Transverse colon (tissue), 4 donors: Measurements from ENCODE around the gene OSCP1. TPM values are rescaled to one million over a fixed set of nuclear protein-coding genes. Genes with fewer than 3 reads are reported as not detected.

Experiments
- DNase-seq: peaks from one replicate; pipeline ENCODE4 v3.0.0-alpha.2; 2019
- H3K27ac ChIP-seq, 4 donors: fragments of 200-600 bp; sonication (generic); 2 replicates each; pipeline ENCODE4 v1.5.1; 2016 to 2018; ENCODE audit warnings: inconsistent platforms in 4 of 4
- H3K27me3 ChIP-seq: fragments of 200-600 bp; sonication (generic); 2 replicates; pipeline ENCODE4 v1.5.1; 2017; ENCODE audit warnings: inconsistent platforms
- H3K36me3 ChIP-seq, 4 donors: fragments of 200-600 bp; sonication (generic); 2 replicates each; pipeline ENCODE4 v1.5.1; 2017 to 2019; ENCODE audit warnings: inconsistent platforms in 4 of 4
- H3K4me1 ChIP-seq, 4 donors: fragments of 200-600 bp; sonication (generic); 2 replicates each; pipeline ENCODE4 v1.5.1; 2017 to 2020; ENCODE audit warnings: inconsistent platforms in 4 of 4
- H3K4me3 ChIP-seq, 4 donors: fragments of 200-600 bp; sonication (generic); 1 replicate in 1 of 4; 2 replicates in 3 of 4; pipeline versions ENCODE4 v1.5.1 to v1.6.1; 2017 to 2019; ENCODE audit warnings: inconsistent platforms in 4 of 4
- H3K9me3 ChIP-seq, 2 donors: fragments of 200-600 bp; sonication (generic); 2 replicates each; pipeline ENCODE4 v1.5.1; 2017 to 2019; ENCODE audit warnings: inconsistent platforms in 2 of 2
- CTCF ChIP-seq, 5 experiments: fragments of 200-600 bp in 3 of 5; fragments of 450-650 bp in 2 of 5; sonication (generic) in 3 of 5; IDR thresholded peaks; 1 replicate in 2 of 5; 2 replicates in 3 of 5; pipeline ENCODE4 v1.5.1; 2016 to 2017; ENCODE audit warnings: antibody characterized with exemption in 5 of 5, inconsistent platforms in 3 of 5, mild to moderate bottlenecking in 2 of 5, moderate library complexity in 1 of 5
- EP300 ChIP-seq: sonication (generic); formaldehyde crosslinking; IDR thresholded peaks from one replicate; pipeline ENCODE4 v1.6.1; 2017; ENCODE audit warnings: antibody characterized with exemption, low read depth
- POLR2A ChIP-seq: fragments of 450-650 bp; IDR thresholded peaks from one replicate; pipeline ENCODE4 v1.6.1; 2016; ENCODE audit warnings: antibody characterized with exemption, mild to moderate bottlenecking, moderate library complexity
- POLR2AphosphoS5 ChIP-seq, 3 donors: sonication (generic); formaldehyde crosslinking; IDR thresholded peaks; one replicate each; pipeline ENCODE4 v1.6.1; 2016; ENCODE audit warnings: antibody characterized with exemption in 3 of 3
- WGBS, 2 donors: methylation state at CpG; one replicate each; pipeline ENCODE4 v1.1.5; 2018; ENCODE audit warnings: low coverage in 1 of 2; 5-methylcytosine and 5-hydroxymethylcytosine counted together
- in situ Hi-C, 4 donors: fragments of 200-750 bp; cut with MboI; loops; one replicate each; pipeline versions ENCODE4 v1.15.0 to v1.15.1; 2017; ENCODE audit warnings: low sequenced_read_pairs in 3 of 4, low pct_ligation_motif_present in 1 of 4, low pct_unique_long_range_greater_than_20kb in 1 of 4
- intact Hi-C: fragments of 100-400 bp; cut with DNase I; formaldehyde crosslinking; loops from one replicate; pipeline ENCODE4 v1.15.1; 2023; ENCODE audit warnings: low total_unique reads
- total RNA-seq, 4 donors: library from RNA; depleted of rRNA; stranded (reverse); fragments of >200 nt; gene quantifications; one replicate each; pipeline ENCODE4 v1.1.0, GENCODE V29; 2016

OSCP1 gene
- total RNA-seq, 4 donors from 2014 or later: 1.2 to 4.8 (median 3.7) TPM; not detected in 1

GRCh38 chr1:36419140-36419539 lies 31.1 kb downstream of the OSCP1 start:
- Histone ChIP-seq H3K36me3 (peaks cover 0 to 7% (median 0%) of the 10 kb centered on the region in 4 donors), H3K4me3 (no peak overlapping the region), H3K9me3 (no peaks in the 10 kb centered on the region), H3K4me1 (peaks cover 0 to 14% (median 3%) of the 10 kb centered on the region in 4 donors), H3K27ac (no peak overlapping the region), H3K27me3 (no peaks in the 10 kb centered on the region)
- TF ChIP-seq POLR2A: no peak
- TF ChIP-seq EP300: no peak
- TF ChIP-seq CTCF (IDR thresholded peaks at IDR 0.05): no peak
- no peak for TF ChIP-seq POLR2AphosphoS5 (IDR thresholded peaks at IDR 0.05)
- in situ Hi-C loops: loop anchor here in 2 of 4 donors (25.0 kb wide), 2 partner anchors 232 to 307 kb away; no protein-coding TSS in a partner anchor
- DNase-seq: no peak
- intact Hi-C loops: no loop called here
- WGBS, 2 donors: 84 to 87% methylated on average over 3 of the region's 3 CpGs

- no peaks in the 10 kb centered on the region for H3K9me3 ChIP-seq
- TF ChIP-seq CTCF (IDR thresholded peaks at IDR 0.05): no peak
- no peak for TF ChIP-seq EP300
- TF ChIP-seq POLR2AphosphoS5 (IDR thresholded peaks at IDR 0.05): no peak
- no peak for TF ChIP-seq POLR2A
- intact Hi-C loops (no loop called here), in situ Hi-C loops (loop anchor here in 2 of 4 donors (25.0 kb wide), 2 partner anchors 231 to 306 kb away; no protein-coding TSS in a partner anchor)
- H3K4me3 ChIP-seq: no peak overlapping the region
- peaks cover 0 to 14% (median 3%) of the 10 kb centered on the region in 4 donors for H3K4me1 ChIP-seq
- peaks cover 0 to 7% (median 0%) of the 10 kb centered on the region in 4 donors for H3K36me3 ChIP-seq
- no peaks in the 10 kb centered on the region for H3K27me3 ChIP-seq
- 85 to 100% methylated on average over 2 to 9 of the region's 9 CpGs for WGBS, 2 donors
- DNase-seq: no peak
- H3K27ac ChIP-seq: no peak overlapping the region
These were observed 32.3 kb downstream of the OSCP1 start for GRCh38 chr1:36417931-36418330.

- intact Hi-C loops: no loop called here
- in situ Hi-C loops: loop anchor here in 2 of 4 donors (25.0 kb wide), 2 partner anchors 228 to 303 kb away; no protein-coding TSS in a partner anchor
- 68 to 70% methylated on average over 4 to 15 of the region's 15 CpGs for WGBS, 2 donors
- Histone ChIP-seq H3K9me3 (no peaks in the 10 kb centered on the region), H3K4me1 (peaks cover 0 to 12% (median 3%) of the 10 kb centered on the region in 4 donors), H3K27me3 (no peaks in the 10 kb centered on the region), H3K36me3 (no peaks in the 10 kb centered on the region), H3K27ac (no peak overlapping the region), H3K4me3 (no peak overlapping the region)
- no peak for TF ChIP-seq EP300
- TF ChIP-seq POLR2A: no peak
- TF ChIP-seq POLR2AphosphoS5 (IDR thresholded peaks at IDR 0.05): no peak
- no peak for TF ChIP-seq CTCF (IDR thresholded peaks at IDR 0.05)
- no peak for DNase-seq
These were observed 34.5 kb downstream of the OSCP1 start for GRCh38 chr1:36415661-36416326.

- intact Hi-C loops (no loop called here), in situ Hi-C loops (loop anchor here in 2 of 4 donors (25.0 kb wide), 2 partner anchors 227 to 302 kb away; no protein-coding TSS in a partner anchor)
- 84% methylated on average over 4 of the region's 4 CpGs; no CpG with 5 or more reads in 1 of the 2 donors for WGBS, 2 donors
- no peaks in the 10 kb centered on the region for H3K9me3 ChIP-seq
- peaks cover 0 to 5% (median 0%) of the 10 kb centered on the region in 4 donors for H3K4me1 ChIP-seq
- H3K27ac ChIP-seq: no peak overlapping the region
- DNase-seq: no peak
- H3K36me3 ChIP-seq: no peaks in the 10 kb centered on the region
- H3K4me3 ChIP-seq: no peak overlapping the region
- TF ChIP-seq POLR2A (no peak), POLR2AphosphoS5 (IDR thresholded peaks at IDR 0.05) (no peak), CTCF (IDR thresholded peaks at IDR 0.05) (no peak), EP300 (no peak)
- H3K27me3 ChIP-seq: no peaks in the 10 kb centered on the region
These were observed 35.9 kb downstream of the OSCP1 start for GRCh38 chr1:36414384-36414783.
